Muscle of leg (tissue), 11 donors: ENCODE data around the gene HELZ. TPM values are rescaled to one million over a fixed set of nuclear protein-coding genes. Genes with fewer than 3 reads are reported as not detected.

Source experiments
- DNase-seq: peaks from one replicate; pipeline ENCODE4 v3.0.0; 2013
- H3K27ac ChIP-seq: one replicate; pipeline ENCODE4 v1.5.1; 2013; ENCODE audit warnings: mild to moderate bottlenecking, low read length, control low read depth
- H3K27me3 ChIP-seq: one replicate; pipeline ENCODE4 v1.6.1; 2013; ENCODE audit warnings: low read length; ENCODE audit not compliant: control insufficient read depth, insufficient read depth
- H3K36me3 ChIP-seq: one replicate; pipeline ENCODE4 v1.6.1; 2013; ENCODE audit warnings: low read length; ENCODE audit not compliant: control insufficient read depth, insufficient read depth
- H3K4me1 ChIP-seq: one replicate; pipeline ENCODE4 v1.6.1; 2013; ENCODE audit warnings: low read length; ENCODE audit not compliant: control insufficient read depth, insufficient read depth
- H3K4me3 ChIP-seq: one replicate; pipeline ENCODE4 v1.5.1; 2013; ENCODE audit warnings: low read length, control low read depth
- H3K9me3 ChIP-seq: replicated peaks from 2 replicates; pipeline ENCODE4 v1.6.1; 2013; ENCODE audit warnings: low read depth, low read length; ENCODE audit not compliant: control insufficient read depth
- WGBS: methylation state at CpG from one replicate; pipeline ENCODE4 v1.1.5; 2013; ENCODE audit warnings: missing lambda C conversion rate; ENCODE audit not compliant: insufficient coverage; 5-methylcytosine and 5-hydroxymethylcytosine counted together
- polyA plus RNA-seq, 8 donors: library from polyadenylated mRNA; unstranded; fragments of 120-200 nt; gene quantifications; one replicate each; pipeline versions ENCODE4 v1.2.1 to v1.2.3, GENCODE V29; 2013; ENCODE audit warnings: inconsistent platforms in 1 of 8, low replicate concordance in 1 of 8; ENCODE audit not compliant: insufficient read length in 8 of 8, insufficient read depth in 1 of 8
- total RNA-seq: library from RNA; stranded (reverse); fragments of 120-200 nt; gene quantifications from one replicate; pipeline ENCODE4 v1.2.4, GENCODE V29; 2013

HELZ gene
- total and polyA plus RNA-seq, 9 donors, result 12.6 to 41.5 (median 20.0) TPM

DNA sequence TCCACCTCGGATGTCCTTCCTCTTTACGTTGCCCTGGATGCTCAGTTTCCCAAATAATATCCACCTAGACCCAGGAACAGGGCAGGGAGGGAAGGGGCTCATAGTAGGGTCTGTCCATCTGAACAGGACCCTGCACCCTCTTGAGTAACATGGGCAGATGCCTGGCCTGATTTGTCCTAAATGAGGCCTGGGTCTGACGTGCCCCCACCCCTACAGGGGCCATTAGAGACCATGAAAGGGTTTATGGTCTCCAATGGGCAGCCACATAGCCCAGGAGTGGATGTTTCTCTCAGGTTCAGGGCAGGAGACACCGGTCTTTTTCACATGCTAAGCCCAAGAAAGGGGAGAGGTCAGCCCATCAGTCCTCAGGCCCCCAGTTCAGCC, 193.8 kb downstream of the HELZ start:
- no peak for DNase-seq
- Histone ChIP-seq H3K27ac (peak overlapping the region; percentile 53), H3K4me1 (peaks cover 68% of the 10 kb centered on the region), H3K9me3 (peaks cover 16% of the 10 kb centered on the region), H3K36me3 (peaks cover 31% of the 10 kb centered on the region), H3K4me3 (no peak overlapping the region), H3K27me3 (no peaks in the 10 kb centered on the region)
- WGBS, result 50% methylated on average over 1 of the region's 4 CpGs

DNA sequence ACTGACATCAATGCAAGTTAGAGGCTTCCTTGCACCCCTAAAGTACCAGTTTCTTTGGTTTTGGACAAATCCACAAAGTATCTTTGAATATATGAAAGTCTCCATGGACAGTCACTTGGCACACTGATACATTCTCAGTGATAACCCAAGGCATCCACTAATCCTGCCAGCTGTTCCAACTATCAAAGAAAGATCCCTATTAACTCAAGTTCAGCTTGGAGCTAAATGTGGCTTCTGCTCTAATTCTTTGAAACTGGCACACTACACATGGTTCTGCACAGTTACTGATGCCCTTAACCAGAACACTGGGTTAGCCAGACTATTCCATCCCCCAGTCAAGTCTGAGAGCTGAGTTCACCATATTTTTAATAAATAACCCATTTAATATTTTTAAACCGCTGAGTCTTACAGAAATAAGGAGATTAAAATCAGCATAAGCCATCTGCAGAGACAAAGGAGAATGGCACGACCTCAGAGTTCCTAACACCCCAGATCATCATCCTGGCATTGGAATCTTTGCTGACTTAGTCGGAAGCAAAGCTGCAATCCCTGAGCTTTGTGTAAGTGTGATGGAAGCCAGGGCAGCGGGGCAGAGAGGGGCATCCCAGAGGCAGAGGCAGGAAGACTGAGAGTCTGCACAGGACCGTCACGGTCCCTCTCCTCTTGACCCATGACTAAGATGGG, 194.4 kb downstream of the HELZ start:
- Histone ChIP-seq H3K27me3 (no peaks in the 10 kb centered on the region), H3K36me3 (peaks cover 28% of the 10 kb centered on the region), H3K9me3 (peaks cover 16% of the 10 kb centered on the region), H3K4me1 (peaks cover 68% of the 10 kb centered on the region), H3K27ac (peak overlapping the region; percentile 53), H3K4me3 (no peak overlapping the region)
- WGBS, result no CpG with 5 or more reads among the region's 6 CpGs
- peak; percentile 18 for DNase-seq

DNA sequence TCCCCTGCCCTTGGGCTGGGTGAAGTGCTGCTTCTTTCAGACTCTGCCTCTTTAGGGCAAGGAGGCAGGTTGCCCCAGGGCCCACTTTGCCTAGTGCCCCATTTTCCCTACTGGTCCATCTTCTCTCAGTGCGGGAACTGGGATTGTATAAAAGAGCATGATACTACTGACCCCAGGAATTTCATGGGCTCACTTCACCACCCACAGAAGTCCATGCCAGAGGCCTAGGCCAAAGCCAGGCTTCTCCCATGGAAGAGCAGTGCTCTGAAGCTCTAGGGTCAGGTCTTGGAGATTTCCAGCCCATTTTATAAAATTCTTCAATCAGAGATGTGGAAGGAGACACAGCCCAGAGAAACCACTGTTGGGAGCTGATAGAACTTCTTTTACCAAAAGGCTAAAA, 194.9 kb downstream of the HELZ start:
- WGBS, result 80% methylated on average over 1 of the region's 1 CpG
- DNase-seq, result no peak
- Histone ChIP-seq H3K27ac (peak overlapping the region; percentile 53), H3K4me1 (peaks cover 63% of the 10 kb centered on the region), H3K9me3 (peaks cover 16% of the 10 kb centered on the region), H3K4me3 (no peak overlapping the region), H3K36me3 (peaks cover 23% of the 10 kb centered on the region), H3K27me3 (no peaks in the 10 kb centered on the region)

DNA sequence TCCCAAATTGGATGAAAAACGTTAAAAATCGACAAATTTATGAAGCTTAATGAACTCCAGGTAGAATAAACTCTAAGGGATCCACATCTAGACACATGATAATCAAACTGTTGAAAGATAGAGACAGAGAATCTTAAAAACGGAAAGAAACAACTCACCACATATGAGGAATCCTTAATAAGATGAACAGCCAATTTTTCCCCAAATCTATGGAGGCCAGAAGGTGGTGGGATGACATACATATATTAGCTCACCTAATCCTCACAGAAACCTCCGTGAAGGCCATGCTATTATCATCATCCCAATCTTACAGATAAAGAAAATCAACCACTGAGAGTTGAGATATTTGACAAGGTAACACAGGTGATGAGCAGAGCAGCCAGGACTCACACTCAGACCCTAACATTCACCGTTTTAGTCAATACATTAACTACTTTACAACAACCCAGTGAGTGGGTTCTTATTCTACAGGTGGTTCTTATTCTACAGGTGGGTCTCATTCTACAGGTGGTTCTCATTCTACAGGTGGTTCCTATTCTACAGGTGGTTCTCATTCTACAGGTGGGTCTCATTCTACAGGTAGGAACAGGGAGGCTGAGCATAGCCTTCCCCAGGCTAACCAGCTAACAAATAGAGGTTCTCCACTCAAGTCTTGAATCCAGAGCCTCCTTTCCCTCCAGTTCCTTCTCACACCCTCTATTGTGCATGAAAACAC, 195.8 kb downstream of the HELZ start:
- no peak for DNase-seq
- Histone ChIP-seq H3K36me3 (peaks cover 15% of the 10 kb centered on the region), H3K9me3 (peaks cover 16% of the 10 kb centered on the region), H3K27me3 (no peaks in the 10 kb centered on the region), H3K4me1 (peaks cover 55% of the 10 kb centered on the region), H3K4me3 (no peak overlapping the region), H3K27ac (peak overlapping the region; percentile 23)
- no CpG with 5 or more reads among the region's 5 CpGs for WGBS

DNA sequence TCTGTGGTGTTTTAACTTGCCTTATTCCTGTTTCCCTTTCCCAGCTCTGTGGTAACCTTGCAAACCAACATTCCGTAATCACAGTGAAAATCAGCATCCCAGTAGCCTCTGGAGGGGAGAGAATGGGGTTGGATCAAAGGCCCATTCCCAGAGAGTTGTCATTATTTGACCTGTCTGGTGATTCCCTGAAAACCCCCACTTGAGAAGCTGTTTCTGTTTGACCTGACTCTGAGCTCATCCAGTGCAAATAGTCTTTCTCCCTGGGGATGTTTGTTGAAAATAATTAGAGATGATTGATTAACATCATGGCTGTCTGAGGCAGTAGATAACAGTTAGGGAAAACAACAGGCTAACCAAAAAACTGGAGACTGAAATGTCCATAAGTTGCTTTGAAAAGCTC, 197.6 kb downstream of the HELZ start:
- Histone ChIP-seq H3K36me3 (peaks cover 15% of the 10 kb centered on the region), H3K27ac (peak overlapping the region; percentile 93), H3K9me3 (peaks cover 16% of the 10 kb centered on the region), H3K4me3 (peak overlapping the region; percentile 27), H3K4me1 (peaks cover 53% of the 10 kb centered on the region), H3K27me3 (no peaks in the 10 kb centered on the region)
- no CpG with 5 or more reads among the region's 1 CpG for WGBS
- DNase-seq, result no peak

DNA sequence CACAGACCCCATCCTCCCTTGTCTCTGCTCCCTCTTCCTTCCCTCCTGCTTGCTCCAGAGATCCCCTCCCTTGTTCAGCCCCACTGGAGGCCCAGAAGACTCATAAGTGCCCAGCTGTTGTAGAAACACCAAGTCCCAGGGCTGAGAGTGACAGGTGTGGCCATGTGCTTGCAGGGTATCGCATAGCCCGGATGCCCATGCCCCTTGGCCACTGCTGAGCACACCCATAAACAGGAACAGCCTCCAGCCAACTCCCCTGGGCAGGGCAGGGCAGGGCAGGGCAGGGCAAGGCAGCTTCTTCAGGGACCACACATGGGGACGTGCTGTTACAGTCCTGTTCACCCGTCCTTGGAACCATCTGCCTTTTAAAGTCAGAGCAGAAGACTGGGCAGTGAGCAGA, 198.6 kb downstream of the HELZ start:
- 73% methylated on average over 3 of the region's 4 CpGs for WGBS
- H3K27ac ChIP-seq, result peak overlapping the region; percentile 93
- peaks cover 2% of the 10 kb centered on the region for H3K27me3 ChIP-seq
- H3K4me1 ChIP-seq, result peaks cover 46% of the 10 kb centered on the region
- H3K9me3 ChIP-seq, result peaks cover 16% of the 10 kb centered on the region
- peak; percentile 85 for DNase-seq
- H3K36me3 ChIP-seq, result peaks cover 12% of the 10 kb centered on the region
- peak overlapping the region; percentile 59 for H3K4me3 ChIP-seq

DNA sequence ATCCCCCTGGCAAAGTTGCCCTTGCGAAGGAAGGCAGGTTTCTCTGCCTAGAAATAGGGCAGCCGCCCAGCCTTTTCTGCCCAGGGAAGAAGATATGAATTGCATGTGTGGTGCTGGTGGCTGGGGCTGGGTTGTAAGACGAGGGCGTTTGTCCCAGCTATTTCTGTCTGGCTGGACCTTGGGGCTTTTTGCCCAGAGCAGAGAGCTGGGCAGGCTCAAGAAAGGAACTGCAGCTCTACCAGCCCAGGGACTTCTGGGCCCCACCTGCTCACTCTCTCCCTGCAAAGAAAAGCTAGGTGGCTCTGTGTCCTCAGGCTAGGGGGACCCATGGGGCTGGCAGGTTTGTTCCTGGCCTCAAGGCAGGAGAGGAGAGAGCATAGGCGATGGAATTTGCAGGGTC, 200.1 kb downstream of the HELZ start:
- peak overlapping the region; percentile 59 for H3K4me3 ChIP-seq
- peak; percentile 22 for DNase-seq

DNA sequence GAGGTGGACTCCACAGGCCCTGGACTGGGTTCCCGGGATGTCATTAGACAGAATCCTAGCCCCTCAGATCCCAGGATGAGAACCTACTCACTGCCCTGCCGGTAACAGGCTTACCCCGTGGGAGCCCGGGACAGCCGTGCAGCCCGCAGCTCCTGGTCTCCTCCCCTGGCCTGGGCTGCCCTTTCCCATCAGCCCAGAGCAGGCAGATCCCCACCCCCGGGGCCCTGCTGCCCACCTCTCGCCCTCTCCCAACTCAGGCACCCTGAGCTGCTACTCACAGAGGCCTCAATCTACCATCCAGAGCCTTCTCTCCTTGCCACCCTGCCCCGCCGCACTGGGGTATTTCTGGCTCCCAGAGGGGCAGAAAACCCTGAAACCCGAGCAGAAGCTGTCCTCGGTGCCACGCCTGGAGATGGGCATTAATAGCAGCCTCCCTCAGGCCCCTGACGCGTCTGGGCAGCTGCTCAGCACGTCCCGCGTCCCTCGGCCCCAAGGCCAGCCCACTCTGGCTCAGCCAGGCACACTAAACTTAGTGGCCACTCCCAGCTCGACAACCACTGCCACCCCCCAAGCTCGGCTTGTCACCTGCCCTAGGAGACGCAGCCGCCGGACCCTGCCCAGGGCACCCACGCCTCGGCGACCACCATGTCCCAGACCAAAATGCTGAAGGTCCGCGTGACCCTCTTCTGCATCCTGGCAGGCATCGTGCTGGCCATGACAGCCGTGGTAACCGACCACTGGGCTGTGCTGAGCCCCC, 200.8 kb downstream of the HELZ start, which contains the start of gene CACNG1:
CACNG1 (plus strand) TSS at position 539 of the 757 bp plus-strand sequence; CDS start at position 646, 107 bp downstream.
- WGBS, result 63% methylated on average over 32 of the region's 32 CpGs
- DNase-seq, result peak; percentile 77
- Histone ChIP-seq H3K27ac (peak within 1 kb of the TSS; percentile 96), H3K4me1 (peaks cover 28% of the 10 kb centered on the region), H3K4me3 (peak within 1 kb of the TSS; percentile 59), H3K36me3 (peaks cover under 1% of the 10 kb centered on the region), H3K27me3 (peaks cover 2% of the 10 kb centered on the region), H3K9me3 (peaks cover 10% of the 10 kb centered on the region)

More for the DNA sequence above, 200.1 kb downstream of the HELZ start:
- WGBS, result 81% methylated on average over 2 of the region's 5 CpGs
- Histone ChIP-seq H3K36me3 (peaks cover 8% of the 10 kb centered on the region), H3K4me1 (peaks cover 33% of the 10 kb centered on the region), H3K27me3 (peaks cover 2% of the 10 kb centered on the region), H3K27ac (peak overlapping the region; percentile 92), H3K9me3 (peaks cover 16% of the 10 kb centered on the region)

DNA sequence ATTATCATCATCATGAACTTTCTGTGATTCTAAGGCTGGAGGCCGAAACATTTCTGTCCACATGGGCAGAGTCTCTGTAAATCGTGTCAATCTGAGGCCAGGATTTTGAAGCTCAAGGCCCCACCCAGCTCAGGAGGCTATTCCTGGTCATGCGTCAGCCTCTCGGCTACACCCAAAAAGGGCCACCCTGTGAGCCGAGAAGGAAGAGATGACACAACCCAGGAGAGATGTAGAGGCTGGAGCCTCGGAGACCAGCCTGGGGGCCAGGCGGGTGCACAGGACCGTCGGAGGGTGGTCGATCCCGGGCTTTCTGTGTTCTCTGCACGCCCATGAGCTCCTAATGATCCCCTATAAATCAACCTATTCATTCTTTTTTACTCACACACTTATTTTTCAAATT, 201.7 kb downstream of the HELZ start:
- Histone ChIP-seq H3K36me3 (no peaks in the 10 kb centered on the region), H3K27ac (peak overlapping the region; percentile 96), H3K4me1 (peaks cover 28% of the 10 kb centered on the region), H3K9me3 (peaks cover 5% of the 10 kb centered on the region), H3K27me3 (peaks cover 2% of the 10 kb centered on the region), H3K4me3 (peak overlapping the region; percentile 51)
- WGBS, result 72% methylated on average over 6 of the region's 12 CpGs
- DNase-seq, result peak; percentile 64
